ENCODE measurements around the gene CDC7. TPM values are rescaled to one million over a fixed set of nuclear protein-coding genes. Genes with fewer than 3 reads are reported as not detected.

CDC7 gene
- total RNA-seq, 1 donor from 2014 or later: 4.0 TPM

GRCh38 chr1:91503975-91504530 is 3.4 kb downstream of the CDC7 start:
- H3K4me1 Mint-ChIP-seq (ENCODE audit: low read depth, unreplicated experiment): peaks cover 5% of the 10 kb centered on the region

GRCh38 chr1:91505086-91505485 is 4.4 kb downstream of the CDC7 start:
- Mint-ChIP-seq H3K4me3 (ENCODE audit: unreplicated experiment) (no peak overlapping the region), H3K27ac (ENCODE audit: unreplicated experiment) (no peak overlapping the region), H3K36me3 (ENCODE audit: low read depth, unreplicated experiment) (no peaks in the 10 kb centered on the region), H3K4me1 (ENCODE audit: low read depth, unreplicated experiment) (peaks cover 5% of the 10 kb centered on the region), H3K9me3 (ENCODE audit: unreplicated experiment) (no peaks in the 10 kb centered on the region), H3K27me3 (ENCODE audit: low read depth, unreplicated experiment) (no peaks in the 10 kb centered on the region)
- DNase-seq (ENCODE audit: low read depth): no peak
- no peaks in the 10 kb centered on the region for H3K27me3 ChIP-seq (ENCODE audit: insufficient read depth, low read length)
- no peak overlapping the region for H3K27ac ChIP-seq (ENCODE audit: low read depth, low read length)
- H3K4me3 ChIP-seq (ENCODE audit: insufficient read depth, low read depth, low read length): no peak overlapping the region
- H3K36me3 ChIP-seq (ENCODE audit: insufficient read depth, low read length): no peaks in the 10 kb centered on the region
- H3K4me1 ChIP-seq (ENCODE audit: insufficient read depth, low read length): peaks cover 13% of the 10 kb centered on the region
- TF ChIP-seq EZH2 (IDR thresholded peaks at IDR 0.05; ENCODE audit: insufficient read depth, low read length) (no peak), CTCF (IDR thresholded peaks at IDR 0.05; ENCODE audit: insufficient read depth, low read depth, low read length) (no peak)
- no peaks in the 10 kb centered on the region for H3K9me3 ChIP-seq (ENCODE audit: insufficient read depth, low read depth, low read length)
- no peak overlapping the region for H2AFZ ChIP-seq (ENCODE audit: low read depth, low read length)
- FAIRE-seq: no peak
- no peak overlapping the region for H3K4me2 ChIP-seq (ENCODE audit: low read length)
- no peaks in the 10 kb centered on the region for H4K20me1 ChIP-seq (ENCODE audit: insufficient read depth, low read length)
- H3K79me2 ChIP-seq (ENCODE audit: insufficient read depth, low read length): peaks cover 22% of the 10 kb centered on the region
- no peak overlapping the region for H3K9ac ChIP-seq (ENCODE audit: low read length)

More at GRCh38 chr1:91503975-91504530, 3.4 kb downstream of the CDC7 start:
- no peaks in the 10 kb centered on the region for H4K20me1 ChIP-seq (ENCODE audit: insufficient read depth, low read length)
- no peaks in the 10 kb centered on the region for H3K9me3 ChIP-seq (ENCODE audit: insufficient read depth, low read depth, low read length)
- H3K4me3 ChIP-seq (ENCODE audit: insufficient read depth, low read depth, low read length): no peak overlapping the region
- DNase-seq (ENCODE audit: low read depth) (no peak), FAIRE-seq (no peak)
- no peak overlapping the region for H3K4me2 ChIP-seq (ENCODE audit: low read length)
- H3K79me2 ChIP-seq (ENCODE audit: insufficient read depth, low read length): peaks cover 22% of the 10 kb centered on the region
- no peaks in the 10 kb centered on the region for H3K9me3 Mint-ChIP-seq (ENCODE audit: unreplicated experiment)
- peaks cover 13% of the 10 kb centered on the region for H3K4me1 ChIP-seq (ENCODE audit: insufficient read depth, low read length)
- TF ChIP-seq EZH2 (IDR thresholded peaks at IDR 0.05; ENCODE audit: insufficient read depth, low read length) (no peak), CTCF (IDR thresholded peaks at IDR 0.05; ENCODE audit: insufficient read depth, low read depth, low read length) (no peak)
- H3K27me3 Mint-ChIP-seq (ENCODE audit: low read depth, unreplicated experiment): no peaks in the 10 kb centered on the region
- H3K9ac ChIP-seq (ENCODE audit: low read length): no peak overlapping the region
- no peaks in the 10 kb centered on the region for H3K27me3 ChIP-seq (ENCODE audit: insufficient read depth, low read length)
- no peaks in the 10 kb centered on the region for H3K36me3 ChIP-seq (ENCODE audit: insufficient read depth, low read length)
- H2AFZ ChIP-seq (ENCODE audit: low read depth, low read length): no peak overlapping the region
- H3K4me3 Mint-ChIP-seq (ENCODE audit: unreplicated experiment): no peak overlapping the region
- no peak overlapping the region for H3K27ac Mint-ChIP-seq (ENCODE audit: unreplicated experiment)
- H3K27ac ChIP-seq (ENCODE audit: low read depth, low read length): no peak overlapping the region
- H3K36me3 Mint-ChIP-seq (ENCODE audit: low read depth, unreplicated experiment): no peaks in the 10 kb centered on the region

GRCh38 chr1:91506071-91506470 is 5.4 kb downstream of the CDC7 start:
- Histone ChIP-seq H3K4me3 (ENCODE audit: insufficient read depth, low read depth, low read length) (no peak overlapping the region), H3K4me1 (ENCODE audit: insufficient read depth, low read length) (peaks cover 9% of the 10 kb centered on the region), H3K27me3 (ENCODE audit: insufficient read depth, low read length) (no peaks in the 10 kb centered on the region), H3K9me3 (ENCODE audit: insufficient read depth, low read depth, low read length) (no peaks in the 10 kb centered on the region), H3K79me2 (ENCODE audit: insufficient read depth, low read length) (peaks cover 22% of the 10 kb centered on the region), H3K9ac (ENCODE audit: low read length) (no peak overlapping the region), H4K20me1 (ENCODE audit: insufficient read depth, low read length) (no peaks in the 10 kb centered on the region), H3K4me2 (ENCODE audit: low read length) (no peak overlapping the region), H2AFZ (ENCODE audit: low read depth, low read length) (no peak overlapping the region), H3K36me3 (ENCODE audit: insufficient read depth, low read length) (no peaks in the 10 kb centered on the region), H3K27ac (ENCODE audit: low read depth, low read length) (no peak overlapping the region)
- no peak overlapping the region for H3K4me3 Mint-ChIP-seq (ENCODE audit: unreplicated experiment)
- H3K27ac Mint-ChIP-seq (ENCODE audit: unreplicated experiment): no peak overlapping the region
- H3K36me3 Mint-ChIP-seq (ENCODE audit: low read depth, unreplicated experiment): no peaks in the 10 kb centered on the region
- H3K27me3 Mint-ChIP-seq (ENCODE audit: low read depth, unreplicated experiment): no peaks in the 10 kb centered on the region
- FAIRE-seq: no peak
- H3K4me1 Mint-ChIP-seq (ENCODE audit: low read depth, unreplicated experiment): peaks cover 5% of the 10 kb centered on the region
- no peak for DNase-seq (ENCODE audit: low read depth)
- H3K9me3 Mint-ChIP-seq (ENCODE audit: unreplicated experiment): no peaks in the 10 kb centered on the region
- TF ChIP-seq EZH2 (IDR thresholded peaks at IDR 0.05; ENCODE audit: insufficient read depth, low read length): no peak
- no peak for TF ChIP-seq CTCF (IDR thresholded peaks at IDR 0.05; ENCODE audit: insufficient read depth, low read depth, low read length)

All from astrocyte (in vitro differentiated cells and primary cell).